ENCODE results near the gene ATP6V0B. TPM values are rescaled to one million over a fixed set of nuclear protein-coding genes. Genes with fewer than 3 reads are reported as not detected.

Gene ATP6V0B
- total and polyA plus RNA-seq, 4 donors = 69.5 to 277 (median 129) TPM

GRCh38 chr1:43991200-43991475 lies 16.4 kb downstream of the ATP6V0B start:
- TF ChIP-seq YY1 (IDR thresholded peaks at IDR 0.05) = no peak
- TF ChIP-seq JUND (IDR thresholded peaks at IDR 0.05) = no peak
- no peak for TF ChIP-seq SP1 (IDR thresholded peaks at IDR 0.05)
- TF ChIP-seq RXRA (IDR thresholded peaks at IDR 0.05) = no peak
- TF ChIP-seq GABPA (IDR thresholded peaks at IDR 0.05 in 1 of 2, conservative IDR thresholded peaks at IDR 0.05 in 1 of 2) = no peak
- no peak for TF ChIP-seq MAX (IDR thresholded peaks at IDR 0.05)
- no peak for TF ChIP-seq NR2F2 (IDR thresholded peaks at IDR 0.05)
- no peak for TF ChIP-seq REST (IDR thresholded peaks at IDR 0.05)
- no peak for TF ChIP-seq CTCF (IDR thresholded peaks at IDR 0.05; ENCODE audit: low read depth, low read length, missing input control)
- no peak for TF ChIP-seq FOXA1 (IDR thresholded peaks at IDR 0.05)
- no peak for TF ChIP-seq ZBTB33 (IDR thresholded peaks at IDR 0.05)
- no peaks in the 10 kb centered on the region for H3K27me3 ChIP-seq (ENCODE audit: control insufficient read depth in 4 of 4, insufficient read depth in 4 of 4, low read length in 3 of 4)
- WGBS = 2% methylated on average over 10 of the region's 10 CpGs
- H3K9ac ChIP-seq (ENCODE audit: low read depth in 1 of 2, low read length in 2 of 2) = peak overlapping the region in 1 of 2 donors; percentile 21
- H3K4me3 ChIP-seq (ENCODE audit: low read depth in 1 of 3, low read length in 3 of 3) = peak overlapping the region; percentile 56 to 67 (median 59)
- no peak for DNase-seq (ENCODE audit: low spot score)
- H3K27ac ChIP-seq (ENCODE audit: low read depth in 1 of 2, low read length in 2 of 2) = peak overlapping the region; percentile 45 to 77
- peaks cover 0 to 16% (median 7%) of the 10 kb centered on the region in 4 donors for H3K4me1 ChIP-seq (ENCODE audit: control insufficient read depth in 4 of 4, insufficient read depth in 4 of 4, low read length in 3 of 4)
- H3K36me3 ChIP-seq (ENCODE audit: control insufficient read depth in 4 of 4, insufficient read depth in 3 of 4, low read depth in 1 of 4, low read length in 3 of 4) = no peaks in the 10 kb centered on the region
- no peaks in the 10 kb centered on the region for H3K9me3 ChIP-seq (ENCODE audit: control insufficient read depth in 4 of 4, low read length in 3 of 4)

- Histone ChIP-seq H3K36me3 (ENCODE audit: control insufficient read depth in 4 of 4, insufficient read depth in 3 of 4, low read depth in 1 of 4, low read length in 3 of 4) (no peaks in the 10 kb centered on the region), H3K4me3 (ENCODE audit: low read depth in 1 of 3, low read length in 3 of 3) (peak within 1 kb of the TSS; percentile 56 to 67 (median 59)), H3K9me3 (ENCODE audit: control insufficient read depth in 4 of 4, low read length in 3 of 4) (no peaks in the 10 kb centered on the region), H3K9ac (ENCODE audit: low read depth in 1 of 2, low read length in 2 of 2) (peak within 1 kb of the TSS in 1 of 2 donors; percentile 21), H3K27me3 (ENCODE audit: control insufficient read depth in 4 of 4, insufficient read depth in 4 of 4, low read length in 3 of 4) (no peaks in the 10 kb centered on the region), H3K27ac (ENCODE audit: low read depth in 1 of 2, low read length in 2 of 2) (peak within 1 kb of the TSS; percentile 45 to 77), H3K4me1 (ENCODE audit: control insufficient read depth in 4 of 4, insufficient read depth in 4 of 4, low read length in 3 of 4) (peaks cover 0 to 16% (median 7%) of the 10 kb centered on the region in 4 donors)
- peak; percentile 86 for DNase-seq (ENCODE audit: low spot score)
- 1% methylated on average over 66 of the region's 66 CpGs for WGBS
- TF ChIP-seq SP1 (IDR thresholded peaks at IDR 0.05) (no peak), REST (IDR thresholded peaks at IDR 0.05) (peak; percentile 35), TAF1 (conservative IDR thresholded peaks at IDR 0.05) (no peak), HNF4A (conservative IDR thresholded peaks at IDR 0.05) (peak; percentile 25 to 40), YY1 (IDR thresholded peaks at IDR 0.05) (peak; percentile 47), FOXA1 (IDR thresholded peaks at IDR 0.05) (no peak), JUND (IDR thresholded peaks at IDR 0.05) (peak in 1 of 2 donors; percentile 16), NR2F2 (IDR thresholded peaks at IDR 0.05) (no peak), EGR1 (IDR thresholded peaks at IDR 0.05; ENCODE audit: low read depth in 2 of 2) (peak in 1 of 2 donors; percentile 6), CTCF (IDR thresholded peaks at IDR 0.05; ENCODE audit: low read depth, low read length, missing input control) (no peak), GABPA (IDR thresholded peaks at IDR 0.05 in 1 of 2, conservative IDR thresholded peaks at IDR 0.05 in 1 of 2) (peak in 1 of 2 donors; percentile 75), ATF3 (IDR thresholded peaks at IDR 0.05) (no peak), RXRA (IDR thresholded peaks at IDR 0.05) (peak; percentile 67 to 71)
Observed at GRCh38 chr1:43991476-43992231, 16.9 kb downstream of the ATP6V0B start, which contains the start of gene CCDC24. TSS of gene CCDC24 (plus strand) at chr1:43991599. CDS start at chr1:43991879, 280 bp downstream.

Measured in liver (tissue), 9 donors.